Activated T-helper 2 cell treated with anti-CD3 and anti-CD28 coated beads, Interferon-gamma antibody, Interleukin-2, Interleukin-4, amounts not matched to agents 10 μg/mL and 5 μg/mL and 100 μg/mL, durations not matched to agents 14 hours and 24 hours and 36 hours (primary cell): ENCODE measurements around the gene MED15. TPM values are rescaled to one million over a fixed set of nuclear protein-coding genes. Genes with fewer than 3 reads are reported as not detected.

Experiments
- DNase-seq: peaks from one replicate; pipeline ENCODE4 v3.0.0; 2021; ENCODE audit warnings: low spot score
- H3K27ac Mint-ChIP-seq: one replicate; pipeline ENCODE4 v1.8.0; 2021; ENCODE audit warnings: mixed read lengths
- H3K27me3 Mint-ChIP-seq: one replicate; pipeline ENCODE4 v1.8.0; 2021; ENCODE audit warnings: low read depth, mixed read lengths
- H3K36me3 Mint-ChIP-seq: one replicate; pipeline ENCODE4 v1.8.0; 2021; ENCODE audit warnings: low read depth, mixed read lengths
- H3K4me1 Mint-ChIP-seq: one replicate; pipeline ENCODE4 v1.8.0; 2021; ENCODE audit warnings: low read depth, mixed read lengths
- H3K4me3 Mint-ChIP-seq: one replicate; pipeline ENCODE4 v1.8.0; 2021; ENCODE audit warnings: low read depth, mild to moderate bottlenecking, moderate library complexity, mixed read lengths
- H3K9me3 Mint-ChIP-seq: one replicate; pipeline ENCODE4 v1.8.0; 2021; ENCODE audit warnings: mixed read lengths
- intact Hi-C: fragments of 100-400 bp; cut with micrococcal nuclease; formaldehyde crosslinking; loops from one replicate; pipeline ENCODE4 v1.15.1; 2023
- total RNA-seq: library from RNA; stranded (reverse); gene quantifications from 2 replicates; pipeline ENCODE4 v1.2.3, GENCODE V29; 2022

The MED15 gene
- total RNA-seq, 1 donor from 2014 or later, result 123 TPM

DNA sequence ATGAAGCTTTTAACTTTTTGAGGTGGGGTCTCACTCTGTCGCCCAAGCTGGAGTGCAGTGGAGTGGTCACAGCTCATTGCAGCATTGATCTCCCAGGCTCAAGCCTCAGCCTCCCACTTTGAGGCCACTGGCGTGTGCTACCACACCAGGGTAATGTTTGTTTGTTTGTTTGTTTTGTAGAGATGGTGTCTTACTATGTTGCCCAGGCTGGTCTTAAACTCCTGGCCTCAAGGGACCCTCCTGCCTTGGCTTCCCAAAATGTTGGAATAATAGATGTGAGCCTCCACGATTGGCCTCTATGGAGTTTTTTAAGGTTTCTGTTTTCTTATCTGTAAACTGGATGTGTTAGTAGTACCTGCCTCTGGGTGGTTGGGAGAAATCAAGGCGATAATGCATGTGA lies 41.4 kb downstream of the MED15 start:
- Mint-ChIP-seq H3K9me3 (no peaks in the 10 kb centered on the region), H3K27me3 (no peaks in the 10 kb centered on the region), H3K4me3 (peak overlapping the region; percentile 48), H3K36me3 (peaks cover 50% of the 10 kb centered on the region), H3K27ac (peak overlapping the region; percentile 77), H3K4me1 (peaks cover 64% of the 10 kb centered on the region)
- no peak for DNase-seq
- intact Hi-C loops, result loop anchor here (1.0 kb wide), 1 partner anchor 8 kb away; no protein-coding TSS in a partner anchor

DNA sequence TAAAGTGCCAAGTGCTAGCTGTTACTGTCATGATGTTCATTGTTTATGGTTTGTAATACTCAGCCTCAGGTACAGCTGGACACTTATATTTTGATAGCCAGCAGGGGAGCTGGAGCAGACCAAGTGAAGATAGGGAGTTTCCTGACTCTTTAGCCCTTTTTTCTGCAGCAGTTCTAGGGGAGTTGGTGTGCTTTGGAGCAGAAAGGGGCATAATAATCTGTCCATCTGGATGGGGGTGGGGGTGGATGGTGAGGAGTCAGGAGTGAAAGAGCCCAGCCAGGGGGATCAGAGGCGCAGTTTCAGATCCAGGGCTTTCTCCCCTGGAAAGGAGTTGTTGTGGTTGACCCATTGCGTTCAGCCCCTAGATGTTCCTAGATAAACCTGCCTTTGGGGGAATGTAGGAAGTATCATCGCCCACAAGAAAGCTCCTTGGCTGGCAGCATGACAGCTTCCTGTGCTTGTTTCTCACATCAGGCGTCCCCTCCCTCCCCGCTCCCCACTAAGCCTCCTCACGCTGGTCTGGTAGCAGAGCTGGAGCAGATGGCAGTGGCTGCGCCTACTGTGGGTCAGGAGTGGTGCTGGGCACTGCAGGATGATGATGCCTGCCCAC lies 41.9 kb downstream of the MED15 start:
- peaks cover 63% of the 10 kb centered on the region for H3K4me1 Mint-ChIP-seq
- intact Hi-C loops, result loop anchor here (1.0 kb wide), 1 partner anchor 8 kb away; no protein-coding TSS in a partner anchor
- no peaks in the 10 kb centered on the region for H3K9me3 Mint-ChIP-seq
- H3K27ac Mint-ChIP-seq, result peak overlapping the region; percentile 94
- peaks cover 50% of the 10 kb centered on the region for H3K36me3 Mint-ChIP-seq
- peak overlapping the region; percentile 48 for H3K4me3 Mint-ChIP-seq
- H3K27me3 Mint-ChIP-seq, result no peaks in the 10 kb centered on the region
- peak; percentile 25 for DNase-seq

DNA sequence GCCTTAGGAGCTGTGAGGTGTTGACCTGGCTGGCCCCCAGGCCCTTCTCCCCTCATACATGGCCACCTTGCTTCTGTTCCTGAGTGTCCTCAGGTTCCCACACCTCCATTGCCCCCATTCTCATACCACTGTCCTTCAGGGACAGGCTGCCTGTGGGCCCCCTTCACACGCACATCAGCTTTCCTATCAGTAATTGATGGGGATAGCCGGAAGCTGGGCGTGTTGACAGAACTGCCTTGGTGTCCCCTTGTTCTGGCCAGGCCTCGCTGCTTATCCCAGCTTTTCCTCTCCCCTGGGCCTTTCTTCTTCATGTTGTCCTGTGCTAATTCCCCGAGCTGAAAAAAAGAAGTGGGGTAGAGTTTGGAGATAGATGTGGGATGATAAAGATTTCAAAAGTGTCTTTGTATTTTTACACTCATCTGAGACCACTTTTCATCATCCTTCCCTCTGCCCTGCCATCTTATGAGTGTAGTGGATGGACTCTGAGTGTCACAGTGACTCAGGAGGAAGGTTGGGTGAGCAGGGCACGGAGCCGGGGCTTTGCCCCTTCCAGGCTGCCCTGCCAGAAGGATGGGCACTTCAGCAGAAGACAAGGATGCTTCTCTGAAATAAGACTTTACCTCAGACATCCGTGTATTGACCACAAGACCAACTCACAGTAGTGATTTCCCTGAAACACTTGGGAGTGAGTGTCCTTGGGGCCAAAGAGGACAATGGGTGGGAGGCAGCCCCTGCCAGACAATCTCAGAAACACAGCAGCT lies 42.8 kb downstream of the MED15 start:
- DNase-seq, result no peak

DNA sequence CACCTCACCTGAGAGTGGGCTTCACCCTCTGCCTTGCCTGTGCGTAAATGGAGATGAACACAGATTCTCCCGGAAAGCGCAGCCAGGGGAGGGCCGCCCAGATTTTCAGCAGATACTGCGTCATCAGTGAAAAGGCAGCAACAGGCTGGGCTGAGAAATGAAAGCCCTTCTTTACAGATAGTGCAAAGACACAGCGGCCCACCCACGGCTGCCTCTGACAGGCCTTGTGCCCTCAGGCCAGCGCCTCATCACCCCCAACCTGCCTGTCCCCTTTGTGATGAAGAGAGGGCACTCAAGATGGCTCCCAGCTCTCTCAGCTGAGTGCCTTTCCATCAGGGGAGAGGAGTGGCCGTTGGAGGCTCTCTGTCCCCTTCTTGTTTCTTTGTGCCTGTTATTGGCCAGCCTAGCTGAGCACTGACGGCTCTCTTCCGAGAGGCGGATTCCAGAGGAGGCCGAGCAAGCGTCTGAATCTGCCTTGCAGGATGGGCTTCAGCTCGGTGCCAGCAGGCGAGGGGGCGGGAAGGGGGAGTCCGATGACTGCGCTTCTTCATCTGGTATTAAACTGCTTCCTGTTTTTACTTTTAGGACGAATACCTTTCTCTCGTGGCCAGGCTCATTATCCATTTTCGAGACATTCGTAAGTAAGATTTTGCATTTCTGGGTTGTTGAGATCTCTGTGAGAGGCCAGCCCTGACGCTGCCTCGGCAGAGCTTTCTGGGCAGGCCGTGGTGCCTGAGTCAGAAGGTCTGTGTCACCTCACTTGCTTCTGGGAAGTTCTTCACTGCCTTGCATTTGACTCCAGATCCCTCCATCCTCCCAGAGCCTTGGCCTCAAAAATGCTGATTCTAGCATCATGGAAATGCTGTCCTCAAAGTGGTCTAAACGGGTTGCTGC lies 43.7 kb downstream of the MED15 start:
- DNase-seq, result peak; percentile 18
- Mint-ChIP-seq H3K36me3 (peaks cover 54% of the 10 kb centered on the region), H3K4me1 (peaks cover 66% of the 10 kb centered on the region), H3K27ac (peak overlapping the region; percentile 94), H3K27me3 (no peaks in the 10 kb centered on the region), H3K9me3 (no peaks in the 10 kb centered on the region), H3K4me3 (peak overlapping the region; percentile 54)
- intact Hi-C loops, result loop anchor here (2.0 kb wide), 2 partner anchors 28 to 42 kb away; no protein-coding TSS in a partner anchor

More for the DNA sequence above, 42.8 kb downstream of the MED15 start:
- Mint-ChIP-seq H3K27ac (peak overlapping the region; percentile 94), H3K9me3 (no peaks in the 10 kb centered on the region), H3K4me3 (peak overlapping the region; percentile 52), H3K27me3 (no peaks in the 10 kb centered on the region), H3K36me3 (peaks cover 51% of the 10 kb centered on the region), H3K4me1 (peaks cover 63% of the 10 kb centered on the region)
- intact Hi-C loops, result loop anchor here (2.0 kb wide), 2 partner anchors 27 to 41 kb away; no protein-coding TSS in a partner anchor

DNA sequence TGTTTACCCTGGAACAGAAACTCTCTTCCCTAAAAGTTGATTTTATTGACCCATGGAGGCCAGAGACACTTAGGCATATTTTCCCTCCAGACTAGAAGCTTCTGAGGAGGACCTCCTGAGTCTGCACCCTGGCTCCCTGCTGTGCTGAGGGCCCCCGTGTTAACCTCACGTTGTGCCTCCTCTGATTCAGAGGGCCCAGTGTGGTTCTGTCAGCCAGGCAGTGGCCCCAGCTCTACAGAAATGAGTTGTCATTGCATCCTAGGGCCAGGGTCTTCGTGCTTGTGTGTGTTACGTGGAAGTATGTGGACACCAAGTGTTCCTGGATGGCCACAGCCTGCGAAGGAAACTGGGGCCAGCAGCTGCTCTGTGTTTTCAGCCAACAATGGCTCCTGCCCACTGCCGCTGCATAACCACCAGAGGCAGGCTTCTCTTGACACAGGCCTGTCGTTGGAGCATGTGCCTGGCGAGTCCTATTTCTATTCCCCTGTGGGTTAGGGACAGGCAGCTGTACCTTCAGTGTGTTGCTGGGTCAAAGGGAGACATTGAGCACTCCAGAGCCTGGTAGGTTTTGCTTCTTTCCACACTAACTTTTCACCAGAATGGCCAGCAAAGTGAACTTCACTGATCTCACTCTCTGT lies 44.5 kb downstream of the MED15 start:
- peaks cover 56% of the 10 kb centered on the region for H3K36me3 Mint-ChIP-seq
- intact Hi-C loops, result loop anchor here (2.0 kb wide), 2 partner anchors 29 to 43 kb away; no protein-coding TSS in a partner anchor
- H3K27me3 Mint-ChIP-seq, result no peaks in the 10 kb centered on the region

DNA sequence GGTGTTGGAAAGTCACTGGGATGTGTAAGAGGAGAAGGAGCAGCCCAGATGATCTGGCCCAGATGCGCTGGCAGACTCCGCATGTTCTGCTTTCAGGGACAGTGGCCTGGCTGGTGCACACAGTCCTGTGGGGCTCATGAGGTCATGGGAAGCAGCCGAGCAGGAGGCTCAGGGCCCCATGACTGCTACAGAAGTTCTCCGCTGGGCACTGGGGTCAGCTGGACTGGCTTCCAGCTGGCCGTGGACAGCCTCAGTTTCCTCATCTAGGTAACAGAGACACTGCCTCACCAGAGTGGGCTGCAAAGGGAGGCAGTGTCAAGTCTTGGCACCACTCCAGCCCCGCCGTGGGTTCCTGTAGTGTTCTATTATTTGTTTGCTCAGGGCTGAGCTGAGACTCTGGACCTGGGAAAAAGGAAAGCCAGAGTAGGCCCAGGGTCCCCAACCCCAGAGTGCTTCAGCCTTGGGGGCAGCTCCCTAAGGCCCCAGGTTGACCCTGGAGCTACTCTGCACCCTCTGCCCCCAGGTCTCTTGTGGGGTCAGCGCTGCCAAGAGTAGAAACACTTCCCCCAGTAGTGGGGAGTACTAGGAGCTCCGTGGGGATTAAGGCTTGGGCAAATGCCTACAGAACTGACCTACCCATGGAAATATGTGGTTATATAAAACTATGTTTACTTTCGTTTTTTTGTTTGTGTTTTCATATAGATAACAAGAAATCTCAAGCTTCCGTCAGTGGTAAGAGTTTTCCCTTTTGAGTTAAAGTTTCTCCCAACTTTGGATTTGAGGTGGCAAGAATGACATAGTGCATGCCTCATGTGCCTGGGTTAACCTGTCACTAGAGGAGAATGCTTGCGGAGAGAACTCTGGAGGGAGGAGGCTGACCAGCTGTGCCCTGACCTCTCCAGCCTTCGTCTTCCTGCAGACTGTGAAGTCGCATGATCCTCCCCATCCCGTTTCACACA lies 45.3 kb downstream of the MED15 start:
- H3K9me3 Mint-ChIP-seq, result no peaks in the 10 kb centered on the region
- intact Hi-C loops, result no loop called here
- H3K27me3 Mint-ChIP-seq, result no peaks in the 10 kb centered on the region
- H3K27ac Mint-ChIP-seq, result peak overlapping the region; percentile 94
- H3K4me3 Mint-ChIP-seq, result peak overlapping the region; percentile 54
- no peak for DNase-seq
- peaks cover 64% of the 10 kb centered on the region for H3K36me3 Mint-ChIP-seq
- peaks cover 76% of the 10 kb centered on the region for H3K4me1 Mint-ChIP-seq

More for the DNA sequence above, 44.5 kb downstream of the MED15 start:
- H3K4me3 Mint-ChIP-seq, result peak overlapping the region; percentile 54
- peak overlapping the region; percentile 94 for H3K27ac Mint-ChIP-seq
- H3K9me3 Mint-ChIP-seq, result no peaks in the 10 kb centered on the region
- no peak for DNase-seq
- peaks cover 70% of the 10 kb centered on the region for H3K4me1 Mint-ChIP-seq

DNA sequence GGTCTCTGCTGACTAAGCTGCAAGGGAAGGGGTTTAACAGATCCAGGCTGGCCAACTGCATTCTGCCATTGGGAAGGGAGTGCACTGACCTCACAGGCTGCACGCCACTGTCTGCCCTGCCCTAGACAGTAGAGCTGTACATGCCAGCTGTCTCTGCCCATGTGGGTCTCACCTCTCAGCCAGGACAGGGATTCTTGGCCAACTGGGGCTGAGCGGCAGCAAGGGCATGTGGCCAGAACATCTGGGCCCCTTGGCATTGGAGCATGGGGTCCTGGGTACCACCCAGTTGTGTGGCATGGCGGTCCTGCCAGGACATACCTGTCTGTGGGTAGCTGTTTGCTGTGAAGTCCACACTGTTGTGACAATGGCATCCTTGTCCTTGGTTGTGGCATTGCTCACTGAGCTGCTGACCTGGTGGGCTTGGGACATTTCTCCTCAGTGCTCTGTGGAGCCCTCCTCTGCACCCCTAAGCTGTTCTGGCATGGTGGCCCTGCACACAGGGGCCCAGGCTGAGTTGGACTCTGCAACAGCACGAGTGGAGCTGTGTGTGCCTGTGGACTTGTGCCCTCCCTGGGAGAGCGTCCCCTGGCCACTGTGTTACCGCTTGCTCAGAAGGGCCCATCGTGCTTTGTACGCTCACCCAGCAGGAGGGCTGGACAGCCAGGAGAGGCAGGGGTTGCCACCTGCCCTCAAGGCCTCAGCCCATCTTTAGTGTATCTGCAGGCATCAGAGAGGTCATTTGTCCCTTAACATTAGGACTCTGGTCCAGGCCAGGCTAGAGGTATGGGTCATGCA lies 46.7 kb downstream of the MED15 start:
- intact Hi-C loops, result no loop called here
- Mint-ChIP-seq H3K4me3 (no peak overlapping the region), H3K27ac (no peak overlapping the region), H3K4me1 (peaks cover 75% of the 10 kb centered on the region), H3K36me3 (peaks cover 78% of the 10 kb centered on the region), H3K9me3 (peaks cover 8% of the 10 kb centered on the region), H3K27me3 (no peaks in the 10 kb centered on the region)
- DNase-seq, result no peak

DNA sequence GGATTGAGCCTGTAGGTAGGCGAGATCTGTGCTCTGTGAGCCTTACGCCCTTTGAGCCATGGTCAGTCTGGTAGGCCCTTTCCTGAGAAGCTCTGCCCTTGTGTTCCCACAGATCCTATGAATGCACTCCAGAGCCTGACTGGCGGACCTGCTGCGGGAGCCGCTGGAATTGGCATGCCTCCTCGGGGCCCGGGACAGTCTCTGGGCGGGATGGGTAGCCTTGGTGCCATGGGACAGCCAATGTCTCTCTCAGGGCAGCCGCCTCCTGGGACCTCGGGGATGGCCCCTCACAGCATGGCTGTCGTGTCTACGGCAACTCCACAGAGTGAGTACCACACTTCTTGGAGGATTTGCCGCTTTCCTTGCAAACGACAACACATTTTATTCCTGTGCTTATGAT lies 47.4 kb downstream of the MED15 start:
- Mint-ChIP-seq H3K27me3 (no peaks in the 10 kb centered on the region), H3K4me1 (peaks cover 69% of the 10 kb centered on the region), H3K9me3 (peaks cover 11% of the 10 kb centered on the region), H3K36me3 (peaks cover 85% of the 10 kb centered on the region), H3K27ac (peak overlapping the region; percentile 57), H3K4me3 (no peak overlapping the region)
- no peak for DNase-seq
- intact Hi-C loops, result no loop called here

DNA sequence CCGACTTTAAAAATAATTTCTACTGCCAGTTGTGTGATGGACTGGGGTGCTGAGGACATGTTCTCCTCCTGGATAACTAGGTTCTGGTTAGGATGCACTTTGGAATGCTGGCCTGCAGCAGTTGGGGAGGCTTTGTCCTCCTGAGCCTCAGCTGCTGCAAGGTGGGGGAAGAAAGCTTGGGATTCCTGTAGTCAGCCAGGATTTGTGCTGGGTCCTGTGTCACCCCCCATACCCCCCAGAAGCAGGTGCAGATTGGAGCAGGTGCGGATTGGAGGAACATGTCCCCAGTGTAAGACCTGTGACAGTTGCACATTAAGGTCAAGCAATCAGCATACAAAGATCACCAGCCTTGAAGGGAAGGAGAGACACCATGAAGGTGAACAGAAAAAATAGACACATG lies 51.1 kb downstream of the MED15 start:
- H3K9me3 Mint-ChIP-seq, result peaks cover 11% of the 10 kb centered on the region
- peaks cover 51% of the 10 kb centered on the region for H3K4me1 Mint-ChIP-seq
- H3K4me3 Mint-ChIP-seq, result no peak overlapping the region
- peaks cover 91% of the 10 kb centered on the region for H3K36me3 Mint-ChIP-seq
- no peak for DNase-seq
- H3K27me3 Mint-ChIP-seq, result no peaks in the 10 kb centered on the region
- intact Hi-C loops, result no loop called here
- H3K27ac Mint-ChIP-seq, result peak overlapping the region; percentile 24

DNA sequence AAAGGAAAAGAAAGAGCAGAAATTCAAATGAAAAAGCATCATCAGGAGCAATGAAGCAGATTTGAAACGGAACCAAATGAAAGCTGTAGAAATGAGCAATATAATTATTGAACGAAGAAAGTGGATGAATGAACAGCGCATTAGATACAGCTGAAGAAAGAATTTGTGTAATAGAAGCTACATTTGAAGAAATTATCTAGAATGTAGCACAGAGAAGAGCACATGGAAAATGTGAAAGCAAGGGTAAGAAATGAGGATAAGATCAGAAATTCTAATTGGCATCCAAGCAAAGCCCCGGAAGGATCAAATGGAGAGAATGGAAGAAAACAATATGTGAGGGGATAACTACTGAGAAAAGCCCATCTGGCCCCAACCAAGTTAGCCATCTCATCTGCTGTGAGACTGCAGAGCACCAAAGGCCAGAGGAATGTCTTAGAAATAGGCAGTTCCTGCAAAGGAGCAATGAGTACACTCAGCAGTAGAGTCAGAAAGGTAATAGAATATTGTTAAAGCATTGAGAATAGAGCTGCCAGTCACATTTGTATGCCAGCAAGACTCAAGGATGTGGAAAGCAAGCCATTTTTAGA lies 51.9 kb downstream of the MED15 start:
- Mint-ChIP-seq H3K4me1 (peaks cover 58% of the 10 kb centered on the region), H3K36me3 (peaks cover 91% of the 10 kb centered on the region), H3K27ac (no peak overlapping the region), H3K9me3 (peaks cover 11% of the 10 kb centered on the region), H3K27me3 (no peaks in the 10 kb centered on the region), H3K4me3 (no peak overlapping the region)
- no peak for DNase-seq
- intact Hi-C loops, result no loop called here
